ENCODE data around the gene RALGAPA2.

Gene RALGAPA2

GRCh38 chr20:20427227-20427864 is 285.1 kb downstream of the RALGAPA2 start:
- no peak for TF ChIP-seq REST (IDR thresholded peaks at IDR 0.05; ENCODE audit: insufficient replicate concordance, low read depth)
- no peak for TF ChIP-seq CTCF (IDR thresholded peaks at IDR 0.05; ENCODE audit: insufficient read depth, low read length)
- no peak for TF ChIP-seq GABPA (IDR thresholded peaks at IDR 0.05; ENCODE audit: low read depth)
- TF ChIP-seq POLR2AphosphoS5 (IDR thresholded peaks at IDR 0.05; ENCODE audit: low read depth): no peak
- no peak for TF ChIP-seq SPI1 (IDR thresholded peaks at IDR 0.05; ENCODE audit: borderline replicate concordance, low read depth)
- Histone ChIP-seq H3K4me3 (replicated peaks; ENCODE audit: insufficient read depth, low read length) (no peak overlapping the region), H3K27ac (replicated peaks) (no peak overlapping the region), H3K27me3 (ENCODE audit: insufficient read depth, poor library complexity, severe bottlenecking) (no peaks in the 10 kb centered on the region)
- no peak for DNase-seq (ENCODE audit: low read depth in 1 of 2, low spot score in 1 of 2)

GRCh38 chr20:20426655-20426907 is 285.9 kb downstream of the RALGAPA2 start:
- no peak for DNase-seq (ENCODE audit: low read depth in 1 of 2, low spot score in 1 of 2)
- no peaks in the 10 kb centered on the region for H3K27me3 ChIP-seq (ENCODE audit: insufficient read depth, poor library complexity, severe bottlenecking)
- no peak for TF ChIP-seq GABPA (IDR thresholded peaks at IDR 0.05; ENCODE audit: low read depth)
- no peak for TF ChIP-seq REST (IDR thresholded peaks at IDR 0.05; ENCODE audit: insufficient replicate concordance, low read depth)
- H3K27ac ChIP-seq (replicated peaks): no peak overlapping the region
- H3K4me3 ChIP-seq (replicated peaks; ENCODE audit: insufficient read depth, low read length): no peak overlapping the region

- Histone ChIP-seq H3K4me3 (replicated peaks; ENCODE audit: insufficient read depth, low read length) (no peak overlapping the region), H3K27ac (replicated peaks) (no peak overlapping the region), H3K27me3 (ENCODE audit: insufficient read depth, poor library complexity, severe bottlenecking) (no peaks in the 10 kb centered on the region)
- TF ChIP-seq GABPA (IDR thresholded peaks at IDR 0.05; ENCODE audit: low read depth) (no peak), POLR2AphosphoS5 (IDR thresholded peaks at IDR 0.05; ENCODE audit: low read depth) (no peak), SPI1 (IDR thresholded peaks at IDR 0.05; ENCODE audit: borderline replicate concordance, low read depth) (no peak), CTCF (IDR thresholded peaks at IDR 0.05; ENCODE audit: insufficient read depth, low read length) (no peak), REST (IDR thresholded peaks at IDR 0.05; ENCODE audit: insufficient replicate concordance, low read depth) (no peak)
- no peak for DNase-seq (ENCODE audit: low read depth in 1 of 2, low spot score in 1 of 2)
Measured at GRCh38 chr20:20425823-20426654, 286.4 kb downstream of the RALGAPA2 start.

Data from HL-60 (cell line).